ENCODE measurements around the gene NCSTN. TPM values are rescaled to one million over a fixed set of nuclear protein-coding genes. Genes with fewer than 3 reads are reported as not detected.

NCSTN gene
- total and polyA plus RNA-seq, 9 of the 15 experiments (the other 6 are each of a cell fraction or from before 2014, with no cell fraction given) = 21.3 to 91.1 (median 57.9) TPM

DNA sequence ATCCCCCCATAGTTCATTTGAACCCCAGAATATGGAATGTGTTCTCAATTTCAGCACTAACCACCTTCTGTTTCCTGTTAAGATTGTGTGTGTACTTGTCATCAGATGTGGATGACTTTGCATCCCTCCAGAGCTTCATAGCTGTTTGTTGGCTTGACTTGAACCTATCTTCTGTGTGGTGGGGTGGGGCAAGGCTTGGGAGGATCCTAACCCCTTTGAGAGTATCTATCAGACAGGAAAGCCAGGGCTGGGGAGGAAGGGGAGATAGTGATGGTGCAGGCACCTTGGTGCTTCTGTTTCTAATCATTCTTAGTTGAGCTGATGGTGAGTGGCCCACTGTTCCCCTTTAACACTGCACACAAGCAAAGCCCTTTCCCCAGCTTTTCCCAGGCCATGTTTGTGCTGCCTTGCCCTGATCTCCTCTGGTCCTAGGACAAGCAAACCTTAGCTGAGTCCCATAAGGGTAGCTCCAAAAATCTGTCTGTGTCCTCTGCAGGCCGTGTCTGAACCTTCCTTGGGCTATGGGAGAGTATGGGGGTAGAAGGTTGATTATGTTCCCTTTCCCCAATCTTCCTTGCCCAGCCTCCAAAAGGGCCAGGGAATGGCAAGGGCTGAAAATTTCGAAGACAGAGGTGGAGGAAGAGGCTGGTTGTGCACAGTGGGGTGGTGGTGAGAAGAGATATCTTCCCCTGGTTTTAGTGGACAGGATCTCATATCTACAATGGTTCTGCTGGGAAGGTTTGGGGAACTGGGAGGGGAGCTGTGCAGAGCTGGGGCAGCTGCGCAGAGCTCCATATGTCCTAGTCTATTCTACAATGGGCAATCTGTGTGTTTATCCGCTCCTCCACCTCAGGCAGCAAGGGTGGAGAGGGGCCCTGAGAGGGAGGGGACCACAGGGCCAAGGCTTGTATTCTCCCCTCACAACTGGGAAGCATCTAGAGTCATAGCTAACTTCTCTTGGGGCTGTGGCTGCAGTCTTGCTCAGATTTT is 25.0 kb downstream of the NCSTN start (continued):
- TF ChIP-seq, protein P1, sequence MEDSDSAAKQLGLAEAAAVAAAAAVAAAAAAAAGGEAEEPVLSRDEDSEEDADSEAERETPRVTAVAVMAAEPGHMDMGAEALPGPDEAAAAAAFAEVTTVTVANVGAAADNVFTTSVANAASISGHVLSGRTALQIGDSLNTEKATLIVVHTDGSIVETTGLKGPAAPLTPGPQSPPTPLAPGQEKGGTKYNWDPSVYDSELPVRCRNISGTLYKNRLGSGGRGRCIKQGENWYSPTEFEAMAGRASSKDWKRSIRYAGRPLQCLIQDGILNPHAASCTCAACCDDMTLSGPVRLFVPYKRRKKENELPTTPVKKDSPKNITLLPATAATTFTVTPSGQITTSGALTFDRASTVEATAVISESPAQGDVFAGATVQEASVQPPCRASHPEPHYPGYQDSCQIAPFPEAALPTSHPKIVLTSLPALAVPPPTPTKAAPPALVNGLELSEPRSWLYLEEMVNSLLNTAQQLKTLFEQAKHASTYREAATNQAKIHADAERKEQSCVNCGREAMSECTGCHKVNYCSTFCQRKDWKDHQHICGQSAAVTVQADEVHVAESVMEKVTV (CRISPR knock-in tag; IDR thresholded peaks at IDR 0.05) = no peak
- TF ChIP-seq ZNF184 (CRISPR knock-in tag; IDR thresholded peaks at IDR 0.05) (no peak), COPS2 (conservative IDR thresholded peaks at IDR 0.05) (no peak), HDAC3 (IDR thresholded peaks at IDR 0.05; ENCODE audit: borderline replicate concordance, partially characterized antibody) (no peak), JUNB (CRISPR knock-in tag; conservative IDR thresholded peaks at IDR 0.05) (no peak), HMGN3 (IDR thresholded peaks at IDR 0.05; ENCODE audit: borderline replicate concordance, extremely low read depth, insufficient read length, low read depth, low read length) (no peak), ZNF584 (CRISPR knock-in tag; IDR thresholded peaks at IDR 0.05; ENCODE audit: low read depth) (no peak), FOXK1 (CRISPR knock-in tag; IDR thresholded peaks at IDR 0.05; ENCODE audit: borderline replicate concordance) (peak; percentile 69; the same call in 1 of the 2 replicates), ASH1L (IDR thresholded peaks at IDR 0.05; ENCODE audit: borderline replicate concordance, low read depth, partially characterized antibody) (no peak), POLR2B (IDR thresholded peaks at IDR 0.05; ENCODE audit: low read depth, partially characterized antibody) (no peak), MXI1 (IDR thresholded peaks at IDR 0.05; ENCODE audit: low read depth, low read length) (no peak), KLF1 (tag; IDR thresholded peaks at IDR 0.05) (no peak), JUN (IDR thresholded peaks at IDR 0.05; ENCODE audit: borderline replicate concordance, low read depth, low read length) (no peak), JUN (CRISPR knock-in tag; IDR thresholded peaks at IDR 0.05; ENCODE audit: borderline replicate concordance) (no peak), SRSF7 (optimal IDR thresholded peaks at IDR 0.05; ENCODE audit: low read depth, low read length) (no peak), ZNF668 (CRISPR knock-in tag; IDR thresholded peaks at IDR 0.05) (no peak), ZNF124 (CRISPR knock-in tag; IDR thresholded peaks at IDR 0.05) (no peak), TCFL5 (CRISPR knock-in tag; conservative IDR thresholded peaks at IDR 0.05) (no peak)
- TF ChIP-seq, protein P2, sequence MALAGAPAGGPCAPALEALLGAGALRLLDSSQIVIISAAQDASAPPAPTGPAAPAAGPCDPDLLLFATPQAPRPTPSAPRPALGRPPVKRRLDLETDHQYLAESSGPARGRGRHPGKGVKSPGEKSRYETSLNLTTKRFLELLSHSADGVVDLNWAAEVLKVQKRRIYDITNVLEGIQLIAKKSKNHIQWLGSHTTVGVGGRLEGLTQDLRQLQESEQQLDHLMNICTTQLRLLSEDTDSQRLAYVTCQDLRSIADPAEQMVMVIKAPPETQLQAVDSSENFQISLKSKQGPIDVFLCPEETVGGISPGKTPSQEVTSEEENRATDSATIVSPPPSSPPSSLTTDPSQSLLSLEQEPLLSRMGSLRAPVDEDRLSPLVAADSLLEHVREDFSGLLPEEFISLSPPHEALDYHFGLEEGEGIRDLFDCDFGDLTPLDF (CRISPR knock-in tag; IDR thresholded peaks at IDR 0.05) = no peak
- TF ChIP-seq, protein P3, sequence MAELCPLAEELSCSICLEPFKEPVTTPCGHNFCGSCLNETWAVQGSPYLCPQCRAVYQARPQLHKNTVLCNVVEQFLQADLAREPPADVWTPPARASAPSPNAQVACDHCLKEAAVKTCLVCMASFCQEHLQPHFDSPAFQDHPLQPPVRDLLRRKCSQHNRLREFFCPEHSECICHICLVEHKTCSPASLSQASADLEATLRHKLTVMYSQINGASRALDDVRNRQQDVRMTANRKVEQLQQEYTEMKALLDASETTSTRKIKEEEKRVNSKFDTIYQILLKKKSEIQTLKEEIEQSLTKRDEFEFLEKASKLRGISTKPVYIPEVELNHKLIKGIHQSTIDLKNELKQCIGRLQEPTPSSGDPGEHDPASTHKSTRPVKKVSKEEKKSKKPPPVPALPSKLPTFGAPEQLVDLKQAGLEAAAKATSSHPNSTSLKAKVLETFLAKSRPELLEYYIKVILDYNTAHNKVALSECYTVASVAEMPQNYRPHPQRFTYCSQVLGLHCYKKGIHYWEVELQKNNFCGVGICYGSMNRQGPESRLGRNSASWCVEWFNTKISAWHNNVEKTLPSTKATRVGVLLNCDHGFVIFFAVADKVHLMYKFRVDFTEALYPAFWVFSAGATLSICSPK (IDR thresholded peaks at IDR 0.05; ENCODE audit: borderline replicate concordance) = no peak
